ENCODE data around the gene HOXC10.

HOXC10 gene

DNA sequence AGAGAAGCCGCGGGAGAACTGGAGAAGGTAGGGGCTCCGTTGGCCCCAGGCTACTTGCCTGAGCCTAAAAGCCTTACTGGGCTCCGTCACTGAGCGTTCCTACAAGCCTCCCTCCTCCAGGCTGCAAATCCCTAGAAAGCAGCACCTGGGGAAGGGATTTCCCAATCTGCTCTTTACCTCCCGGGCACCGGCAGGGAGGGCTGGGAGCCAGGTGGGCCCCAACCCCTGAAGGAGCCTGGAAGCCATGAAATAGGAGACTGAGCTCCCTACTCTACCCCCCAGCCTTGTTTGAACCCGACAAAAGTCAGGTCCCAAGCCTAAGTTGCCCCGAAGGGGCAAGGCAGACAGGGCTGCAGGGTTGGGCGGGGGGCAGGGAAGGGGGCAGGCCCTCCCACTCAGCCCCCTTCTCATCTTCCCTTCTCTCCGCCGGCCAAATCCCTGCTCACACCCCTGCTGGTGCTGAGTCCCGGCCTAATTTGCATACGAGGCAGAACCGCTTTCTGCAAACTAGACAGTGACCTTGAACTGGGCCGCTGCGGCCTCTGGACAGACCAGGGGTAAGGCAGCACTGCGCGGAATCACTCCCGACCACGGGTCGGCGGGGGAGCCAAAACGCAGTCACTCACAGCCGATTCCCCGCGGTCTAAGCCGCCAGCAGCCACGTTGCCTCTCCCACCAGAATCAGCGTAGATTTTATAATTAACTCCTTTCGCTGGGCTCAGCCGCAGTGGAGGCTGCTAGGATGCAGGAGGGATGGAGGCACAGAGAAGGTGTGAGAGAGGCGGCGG, 34.0 kb upstream of the HOXC10 start:
- DNase-seq (ENCODE audit: low read depth in 2 of 2), result no peak

DNA sequence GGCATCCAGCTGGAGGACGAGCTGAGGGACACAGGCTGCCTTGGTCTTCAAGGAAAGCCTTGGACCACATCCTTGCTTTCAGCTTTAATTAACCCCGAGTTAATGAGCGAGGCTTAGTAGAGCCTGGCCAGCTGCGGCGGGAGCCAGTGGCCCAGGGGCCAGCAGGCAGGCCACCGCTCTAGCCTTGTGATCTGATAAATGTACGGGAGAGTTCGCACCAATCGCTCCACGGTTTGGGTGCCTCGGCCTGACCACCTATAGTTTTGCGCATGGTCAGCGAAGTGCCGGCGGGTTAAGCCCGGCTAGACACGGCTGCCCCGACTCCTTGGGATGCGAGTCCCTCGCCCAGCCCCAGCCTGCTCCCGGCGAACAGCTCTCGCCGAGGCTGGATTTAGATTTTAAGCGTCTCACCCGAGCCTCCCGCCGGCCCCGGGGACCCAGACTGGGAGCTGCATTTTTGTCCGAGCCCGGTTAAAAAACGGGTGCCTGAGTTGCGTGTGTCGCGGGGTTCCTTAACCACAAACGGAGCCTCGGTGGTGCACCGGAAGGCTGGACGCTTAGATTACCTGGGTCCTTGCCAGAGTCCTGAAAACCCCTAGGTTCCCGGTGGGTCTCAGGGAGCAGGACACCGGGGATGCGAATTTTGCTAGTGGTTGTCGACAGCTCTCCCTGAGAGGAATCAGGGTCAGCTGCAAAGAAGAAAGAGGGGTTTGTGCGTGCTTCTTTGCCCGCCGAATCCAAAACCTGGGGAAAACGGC, 33.2 kb upstream of the HOXC10 start:
- no peak for DNase-seq (ENCODE audit: low read depth in 2 of 2)

DNA sequence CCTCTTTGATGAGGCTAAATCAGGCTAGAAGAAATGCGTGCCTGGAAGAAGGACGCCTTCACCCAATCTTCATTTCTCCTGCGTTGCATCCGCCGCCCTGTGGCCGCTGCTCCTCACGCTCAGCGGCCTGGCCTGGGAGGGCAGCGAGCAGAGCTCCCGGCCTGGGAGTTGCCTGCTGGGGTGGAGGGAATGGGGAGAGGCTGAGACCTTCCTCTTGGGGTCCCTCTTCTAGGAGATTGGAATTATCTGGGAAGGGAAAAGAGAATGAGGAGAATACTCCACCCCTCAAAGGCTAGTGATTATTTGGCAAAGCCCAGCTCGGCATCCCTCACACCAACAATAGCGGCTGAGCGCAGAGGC, 32.6 kb upstream of the HOXC10 start:
- DNase-seq (ENCODE audit: low read depth in 2 of 2), result no peak

DNA sequence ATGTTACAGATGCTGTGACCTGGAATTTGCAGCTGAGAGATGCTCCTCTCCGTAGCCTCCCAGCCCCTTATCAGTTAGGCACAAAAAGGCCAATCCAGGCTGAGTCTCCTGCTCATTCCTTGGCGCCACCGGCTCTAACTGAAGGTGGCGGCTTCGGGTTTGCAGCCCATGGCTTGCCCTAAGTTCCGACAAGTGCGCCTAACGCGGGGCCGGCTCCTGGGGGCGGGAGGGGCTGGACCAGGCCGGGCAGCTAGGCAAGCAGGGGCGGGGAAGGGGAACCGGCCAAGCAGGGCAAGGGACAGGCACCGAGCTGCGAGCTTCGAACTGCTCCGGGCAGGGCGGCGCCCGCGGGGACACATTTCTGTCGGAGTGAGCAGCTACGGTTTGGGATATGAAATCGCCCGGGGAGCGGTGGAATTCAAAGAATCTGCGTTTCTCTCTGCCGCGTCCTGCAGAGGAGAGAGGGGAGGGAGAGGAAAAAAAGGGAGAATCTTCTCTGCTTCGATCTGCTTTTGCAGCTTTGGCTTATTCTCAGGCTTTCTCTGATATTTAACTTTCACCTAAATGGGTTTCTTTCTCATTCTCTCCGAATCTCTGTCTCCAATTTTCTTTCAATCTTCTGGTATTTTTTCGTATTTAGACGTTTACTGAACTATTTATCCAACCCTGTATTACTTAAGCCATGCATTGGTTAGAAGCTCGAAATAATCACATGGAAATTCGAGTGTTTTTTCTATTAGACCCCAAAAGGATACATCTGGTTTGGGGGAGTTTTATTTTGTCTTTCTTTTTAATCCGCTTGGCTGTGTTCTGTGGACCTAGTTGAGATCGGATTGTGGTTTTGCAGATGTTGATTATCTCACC, 31.8 kb upstream of the HOXC10 start:
- DNase-seq (ENCODE audit: low read depth in 2 of 2), result no peak

DNA sequence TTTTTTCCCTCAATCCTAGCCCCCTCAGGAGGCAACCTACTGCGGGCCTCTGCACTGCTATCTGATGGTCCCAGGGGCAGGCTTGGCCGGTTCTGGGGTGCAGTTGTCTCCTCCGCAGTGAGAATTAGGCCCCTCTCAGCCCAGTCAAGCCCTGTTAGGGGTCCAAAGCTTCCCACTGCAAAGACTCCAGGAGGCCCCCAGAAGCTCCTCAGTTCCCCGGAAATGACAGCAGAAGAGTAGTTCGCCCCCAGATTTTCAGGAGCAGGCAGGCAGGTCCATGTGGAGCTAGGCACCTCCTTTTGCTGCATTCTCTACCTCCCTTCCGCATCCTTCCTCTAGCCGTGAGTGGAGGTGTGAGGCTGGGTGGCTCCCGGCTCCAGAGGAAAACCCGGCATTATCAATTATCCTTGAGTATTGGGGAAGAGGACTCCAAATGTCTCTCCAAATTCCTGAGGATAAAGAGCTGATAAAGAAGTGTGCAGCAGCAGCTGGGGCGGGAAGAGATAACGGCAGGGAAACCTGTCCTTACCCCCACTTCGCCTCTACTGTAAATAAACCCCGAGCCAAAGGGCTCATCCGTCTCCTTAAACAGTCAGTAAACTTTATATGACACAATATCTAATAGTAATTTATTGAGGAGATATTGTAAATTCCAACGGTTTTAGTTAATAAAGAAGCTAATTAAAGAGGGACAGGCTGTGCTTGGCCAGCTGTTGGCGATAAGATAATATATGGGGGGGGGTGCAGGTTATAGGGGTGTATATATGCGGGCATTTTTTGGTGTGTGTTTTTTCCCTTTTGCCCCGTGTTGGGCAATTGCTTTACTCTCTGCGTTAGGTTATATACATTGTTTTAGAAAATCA, 30.9 kb upstream of the HOXC10 start:
- DNase-seq (ENCODE audit: low read depth in 2 of 2), result no peak

DNA sequence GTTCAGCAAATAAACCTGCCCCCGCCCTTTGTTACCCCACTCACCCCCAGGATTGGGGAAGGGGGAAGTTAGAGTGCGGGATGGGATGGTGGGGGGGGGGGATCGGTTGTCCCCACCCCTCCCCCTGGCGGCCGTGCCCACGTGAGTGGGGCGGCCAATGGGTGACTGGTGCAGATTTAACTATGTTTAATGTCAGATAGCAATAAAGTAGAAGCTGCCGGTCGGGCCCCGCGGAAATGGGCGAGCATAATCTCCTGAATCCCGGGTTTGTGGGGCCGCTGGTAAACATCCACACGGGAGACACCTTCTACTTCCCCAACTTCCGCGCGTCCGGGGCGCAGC, 30.3 kb upstream of the HOXC10 start, which contains the start of gene HOXC12:
TSS of gene HOXC12 (plus strand) at position 210 of the 342 bp plus-strand sequence. CDS start at position 237, 27 bp downstream.
- DNase-seq (ENCODE audit: low read depth in 2 of 2), result no peak

DNA sequence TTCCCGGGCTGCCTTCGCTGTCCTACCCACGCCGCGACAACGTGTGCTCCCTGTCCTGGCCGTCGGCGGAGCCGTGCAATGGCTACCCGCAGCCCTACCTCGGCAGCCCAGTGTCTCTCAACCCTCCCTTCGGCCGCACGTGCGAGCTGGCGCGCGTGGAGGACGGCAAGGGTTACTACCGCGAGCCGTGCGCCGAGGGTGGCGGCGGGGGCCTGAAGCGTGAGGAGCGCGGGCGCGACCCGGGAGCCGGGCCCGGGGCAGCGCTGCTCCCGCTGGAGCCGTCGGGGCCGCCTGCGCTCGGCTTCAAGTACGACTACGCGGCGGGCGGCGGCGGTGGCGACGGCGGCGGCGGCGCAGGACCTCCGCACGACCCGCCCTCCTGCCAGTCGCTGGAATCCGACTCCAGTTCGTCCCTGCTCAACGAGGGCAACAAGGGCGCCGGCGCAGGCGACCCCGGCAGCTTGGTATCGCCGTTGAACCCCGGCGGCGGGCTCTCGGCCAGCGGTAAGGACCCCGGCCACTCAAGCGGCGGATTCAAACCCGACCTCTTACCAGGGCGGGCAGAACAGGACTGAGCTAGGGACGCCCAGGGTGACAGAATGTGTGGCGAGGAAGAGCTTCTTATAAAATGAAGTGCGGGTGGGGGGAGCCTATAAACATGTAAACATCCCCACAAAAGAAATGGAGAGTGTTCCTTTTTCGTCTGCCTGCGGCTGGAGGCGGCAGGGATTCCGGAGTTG, 29.7 kb upstream of the HOXC10 start:
- no peak for DNase-seq (ENCODE audit: low read depth in 2 of 2)

DNA sequence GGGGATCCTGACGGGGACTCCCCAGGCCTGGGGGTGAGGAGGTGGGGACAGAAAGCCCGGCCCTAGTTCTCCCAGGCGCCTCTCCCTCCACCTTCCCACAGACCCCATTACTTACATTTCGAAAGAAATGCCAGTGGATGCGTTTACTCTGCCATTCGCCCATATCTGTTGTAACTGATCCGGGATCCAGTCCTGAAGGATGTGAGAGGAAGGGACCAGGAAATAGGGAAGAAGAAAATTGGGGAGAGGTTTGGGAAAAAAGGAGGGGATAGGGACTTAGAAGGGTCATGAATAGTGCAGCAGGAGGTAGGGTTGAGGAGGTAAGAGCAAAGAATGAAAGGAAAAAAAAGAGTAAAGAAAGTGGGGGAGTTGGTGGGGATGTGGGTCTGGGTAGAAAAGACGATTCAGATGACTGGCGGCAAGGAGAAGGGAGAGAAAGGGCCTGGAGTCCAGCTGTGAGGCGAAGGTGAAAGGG, 29.1 kb upstream of the HOXC10 start:
- no peak for DNase-seq (ENCODE audit: low read depth in 2 of 2)

DNA sequence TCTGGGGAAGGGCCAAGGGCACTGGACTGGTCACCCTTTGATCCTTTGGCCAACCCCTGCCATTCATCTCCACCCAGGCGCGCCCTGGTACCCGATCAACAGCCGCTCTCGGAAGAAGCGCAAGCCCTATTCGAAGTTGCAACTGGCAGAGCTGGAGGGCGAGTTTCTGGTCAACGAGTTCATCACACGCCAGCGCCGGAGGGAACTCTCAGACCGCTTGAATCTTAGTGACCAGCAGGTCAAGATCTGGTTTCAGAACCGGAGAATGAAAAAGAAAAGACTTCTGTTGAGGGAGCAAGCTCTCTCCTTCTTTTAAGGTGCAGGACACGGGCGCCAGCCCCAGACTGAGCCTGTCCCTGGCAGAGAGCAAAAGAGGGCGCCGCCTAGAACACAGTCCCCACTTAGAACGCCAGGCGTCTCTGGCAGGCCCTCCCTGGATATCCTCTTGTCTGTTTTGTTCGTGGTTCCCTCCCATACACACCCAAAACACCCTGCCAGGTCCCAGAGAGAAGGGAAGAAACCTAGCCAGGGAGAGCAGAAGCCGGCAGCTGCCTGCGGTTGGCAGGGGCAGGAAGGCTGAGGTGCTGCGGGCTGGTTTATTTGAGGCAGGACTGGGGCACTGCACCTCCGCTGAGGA, 28.6 kb upstream of the HOXC10 start:
- DNase-seq (ENCODE audit: low read depth in 2 of 2), result no peak

DNA sequence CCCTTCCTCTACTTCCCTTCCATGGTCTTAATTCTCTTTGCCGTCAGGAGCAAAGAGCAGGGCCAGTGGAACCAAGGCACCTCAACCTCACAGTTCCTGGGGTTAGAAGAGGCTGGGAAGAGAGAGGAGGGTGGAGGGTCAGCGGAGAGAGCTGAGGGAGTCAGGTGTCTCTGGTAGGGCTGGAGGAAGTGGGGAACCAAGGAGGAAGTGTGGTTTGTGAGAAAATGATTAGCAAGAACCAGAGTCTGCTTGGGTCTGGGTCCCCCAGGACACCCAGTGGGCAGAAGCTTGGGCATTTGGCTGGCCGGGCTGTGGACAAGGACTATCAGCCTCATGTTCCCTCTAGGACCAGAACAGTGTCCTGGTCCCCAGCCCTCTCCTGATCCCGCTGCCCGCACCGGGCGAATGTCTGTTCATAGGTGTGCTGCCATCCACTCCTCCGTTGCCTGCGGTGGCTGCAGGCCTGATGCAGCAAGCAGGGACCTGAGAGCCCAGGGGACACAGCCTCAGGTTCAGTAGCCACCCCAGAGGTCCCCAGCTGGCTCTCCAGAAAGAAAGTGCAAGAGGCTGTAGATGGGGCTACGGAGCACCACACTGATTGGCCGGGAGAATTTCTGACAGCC, 27.9 kb upstream of the HOXC10 start:
- DNase-seq (ENCODE audit: low read depth in 2 of 2), result no peak

DNA sequence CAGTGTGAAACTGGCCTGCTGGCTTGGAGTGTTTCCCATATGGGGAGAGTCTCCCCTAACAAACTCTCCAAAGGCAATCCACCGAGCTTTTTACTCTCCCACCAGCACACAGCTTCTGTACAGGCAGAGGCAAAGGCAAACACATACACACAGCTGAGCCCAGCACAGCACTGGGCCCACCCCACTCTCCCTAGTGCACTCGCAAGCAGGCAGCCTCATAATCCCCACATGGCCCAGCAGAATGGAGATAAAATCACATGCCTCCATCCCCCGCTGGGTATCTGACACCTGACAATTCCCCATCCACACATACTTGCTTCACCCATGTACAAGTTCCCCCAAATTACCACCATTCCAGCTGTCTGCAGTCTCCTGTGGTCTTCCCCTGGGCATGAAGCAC, 26.8 kb upstream of the HOXC10 start:
- DNase-seq (ENCODE audit: low read depth in 2 of 2), result no peak

DNA sequence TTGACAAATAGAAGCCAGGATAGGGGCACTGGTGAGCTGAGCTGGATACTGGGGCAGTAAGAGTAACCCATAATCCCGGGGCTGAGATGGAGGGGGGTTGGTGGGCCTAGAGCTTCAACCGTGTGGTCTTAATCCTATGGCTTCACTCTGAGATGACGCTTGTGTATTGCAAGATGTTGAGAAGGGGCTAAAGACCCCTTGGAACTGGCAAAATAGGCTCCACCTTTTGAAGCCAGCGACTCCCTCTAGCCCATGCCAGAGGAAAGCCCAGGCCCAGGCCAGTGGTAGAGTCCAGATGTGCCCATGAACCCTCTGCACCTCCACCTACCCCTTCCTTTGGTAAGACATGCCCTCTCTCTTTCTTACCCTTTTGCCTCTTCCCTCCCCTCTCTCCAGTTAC, 25.6 kb upstream of the HOXC10 start:
- DNase-seq (ENCODE audit: low read depth in 2 of 2), result no peak

DNA sequence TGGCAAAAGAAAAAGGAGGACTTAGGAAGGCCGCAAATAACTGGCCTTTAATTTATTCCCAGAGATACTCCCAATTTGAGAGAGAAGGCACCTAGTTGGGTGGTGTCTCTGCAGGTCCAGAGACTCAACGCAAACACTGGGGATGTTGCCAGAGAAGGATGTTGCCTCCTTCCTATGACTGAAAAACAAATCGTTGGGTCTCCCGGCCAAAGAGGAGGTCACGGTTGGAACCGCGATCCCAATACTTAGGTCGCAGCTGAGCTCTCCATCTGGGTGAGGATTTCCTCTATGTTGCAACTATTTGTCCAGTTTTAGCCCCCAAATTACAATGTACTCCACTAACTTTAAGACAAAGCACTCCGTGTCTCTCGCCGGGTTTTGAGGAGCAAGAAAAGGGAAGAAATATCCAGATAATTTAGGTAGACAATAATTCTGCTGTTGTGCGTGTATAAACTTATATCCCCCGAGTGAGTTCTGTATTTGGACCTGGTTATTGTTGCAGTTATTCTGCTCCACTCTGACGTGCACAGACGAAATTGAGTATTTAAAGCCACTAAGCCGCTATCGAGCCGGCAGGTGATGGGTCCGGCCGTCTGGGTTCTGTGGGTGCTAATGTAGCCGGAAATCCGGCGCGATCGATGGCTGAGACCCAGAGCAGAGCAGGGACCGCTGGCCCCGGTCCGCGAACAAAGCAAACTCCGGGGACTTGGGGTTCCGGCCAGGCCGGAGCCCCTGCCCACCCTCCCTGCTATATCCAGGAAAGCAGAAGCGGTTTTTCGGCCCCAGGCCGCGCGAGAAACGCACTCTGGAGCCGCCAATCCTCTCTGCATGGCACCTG, 24.5 kb upstream of the HOXC10 start:
- no peak for DNase-seq (ENCODE audit: low read depth in 2 of 2)

DNA sequence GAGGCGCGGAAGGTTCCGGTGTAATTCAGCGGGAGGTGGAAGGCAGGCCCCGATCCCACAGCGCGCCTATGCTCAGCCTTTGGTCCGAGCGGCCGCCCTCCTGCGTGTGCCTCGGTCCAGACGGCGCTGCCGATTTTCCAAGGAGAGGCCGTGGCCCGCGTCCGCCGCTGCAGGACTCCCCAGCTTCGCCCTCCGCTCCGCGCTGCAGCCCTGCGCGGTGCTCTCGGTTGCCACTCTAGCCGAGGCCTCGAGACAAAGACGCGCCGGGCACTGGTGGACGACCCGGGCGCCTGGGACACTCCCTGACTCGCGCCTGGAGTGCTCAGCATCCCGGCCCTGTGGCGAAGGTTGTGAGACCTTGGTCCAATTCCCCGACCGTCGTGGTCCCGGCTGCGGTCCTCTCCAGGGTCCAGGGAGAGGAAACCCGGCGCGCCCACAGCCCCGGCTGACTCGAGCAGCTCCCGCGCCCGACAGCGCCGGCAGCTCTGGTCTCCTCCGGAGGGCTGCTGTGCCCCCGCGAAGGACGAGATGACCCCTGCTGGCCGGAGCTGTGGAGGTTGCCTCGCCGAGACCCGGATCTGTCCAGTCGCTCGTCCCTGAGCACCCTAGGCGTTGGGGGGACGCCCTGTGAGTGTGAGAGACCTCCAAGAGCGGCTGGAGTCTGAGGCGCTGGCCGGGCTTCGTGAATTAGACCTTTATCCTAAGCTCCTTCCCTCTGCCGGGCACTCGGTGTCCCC, 23.8 kb upstream of the HOXC10 start:
- no peak for DNase-seq (ENCODE audit: low read depth in 2 of 2)

DNA sequence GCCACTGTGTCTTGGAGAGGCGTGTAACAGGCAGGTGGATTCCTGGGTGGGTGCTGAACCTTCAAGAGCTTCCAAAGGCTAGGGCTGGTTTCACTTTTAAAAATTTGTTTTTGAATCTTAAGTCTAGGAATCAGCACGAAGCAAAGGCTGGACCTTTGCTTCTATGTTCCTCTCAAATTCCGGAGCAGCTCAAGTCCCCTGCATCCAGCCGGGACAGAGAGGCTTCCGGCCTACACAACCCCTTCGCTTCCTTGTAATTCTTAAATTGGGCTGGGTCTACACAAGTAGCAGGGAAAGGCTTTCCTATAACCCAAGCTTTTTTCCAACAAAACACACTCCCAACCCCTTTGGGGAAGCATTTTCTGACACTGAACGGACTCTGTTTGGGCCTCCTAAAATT, 21.9 kb upstream of the HOXC10 start:
- DNase-seq (ENCODE audit: low read depth in 2 of 2), result no peak

DNA sequence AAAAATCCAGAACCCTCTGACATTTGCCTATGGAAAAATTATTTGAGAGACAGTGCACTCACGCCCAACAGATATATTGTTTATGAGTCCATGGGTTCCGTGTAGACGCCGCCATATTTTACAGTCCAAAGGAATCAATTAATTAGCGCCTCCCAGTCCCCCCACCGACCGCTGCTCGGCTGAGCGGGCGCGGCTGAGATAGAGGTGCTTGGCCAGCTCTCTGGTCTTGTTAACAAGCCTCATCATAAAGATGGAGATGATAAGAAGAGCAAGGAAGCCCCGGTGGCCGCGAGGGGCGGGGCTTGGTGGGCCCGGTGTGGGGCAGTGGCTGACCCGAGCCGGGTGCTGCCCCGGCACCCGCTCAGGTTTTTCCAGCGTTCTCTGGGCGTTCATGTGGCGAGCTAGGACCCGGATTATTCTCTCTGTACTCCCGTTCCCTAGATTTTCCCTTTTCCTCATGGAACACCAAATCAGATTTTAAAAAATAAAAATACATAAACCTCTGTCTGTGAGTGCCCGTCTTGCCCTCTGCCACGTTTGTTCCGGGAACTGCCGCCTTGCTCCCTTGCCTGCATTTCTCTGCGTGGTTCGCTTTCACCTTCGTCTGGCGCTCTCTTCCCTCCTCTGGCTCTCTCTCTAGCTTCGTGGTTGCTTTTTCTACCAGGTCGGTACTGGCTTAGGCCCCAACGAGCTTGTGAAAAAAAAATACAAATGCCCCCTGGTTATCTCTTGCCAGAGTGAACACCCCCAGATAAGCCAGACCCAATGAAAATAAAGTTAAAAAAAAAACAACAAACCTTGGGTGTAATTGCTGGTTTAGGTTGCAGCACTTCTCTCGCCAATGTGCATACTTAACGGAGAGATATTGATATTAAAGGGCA, 21.3 kb upstream of the HOXC10 start:
- no peak for DNase-seq (ENCODE audit: low read depth in 2 of 2)

DNA sequence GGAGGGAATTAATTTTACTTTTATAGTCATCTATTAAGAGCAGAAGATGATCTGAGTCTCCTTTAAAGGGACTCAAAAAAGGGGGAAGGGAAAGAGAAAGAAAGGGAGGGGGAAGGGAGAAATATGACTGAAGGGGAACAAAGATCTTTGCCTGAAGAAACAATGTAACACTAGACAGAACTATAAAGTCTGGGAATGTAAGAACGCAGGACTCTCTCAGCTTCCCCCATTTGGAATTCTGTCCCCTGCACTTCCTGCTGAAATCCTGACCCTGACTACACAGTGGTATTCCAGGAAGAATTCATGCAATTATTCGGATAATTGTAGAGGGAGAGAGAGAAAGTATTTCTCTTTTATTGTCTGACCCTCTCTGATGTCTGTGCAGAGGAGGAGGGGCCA, 20.6 kb upstream of the HOXC10 start:
- no peak for DNase-seq (ENCODE audit: low read depth in 2 of 2)

All from stimulated activated CD4-positive, alpha-beta T cell treated with anti-CD3 and anti-CD28 coated beads, Interleukin-12 subunit alpha, Interleukin-12 subunit beta, amount 100 ng/mL, for 24 hours (primary cell).